ENCODE results near the gene ADCY9.

- TF ChIP-seq POLR2A (IDR thresholded peaks at IDR 0.05) (no peak), CTCF (IDR thresholded peaks at IDR 0.05) (no peak)
Observed at GRCh38 chr16:4042581-4042980, 73.7 kb downstream of the ADCY9 start.

Data from lower leg skin (tissue), 3 donors.